Myocyte (in vitro differentiated cells): ENCODE measurements around the gene PLSCR4. TPM values are rescaled to one million over a fixed set of nuclear protein-coding genes. Genes with fewer than 3 reads are reported as not detected.
A peak's percentile ranks its signal among the peaks of the same experiment; 100 is the strongest.
"Not testable (repeated sequence)": the region's sequence is repeated elsewhere in the genome, so short reads cannot be mapped to it uniquely, and the experiment has no call there.

ENCODE experiments used
- DNase-seq: peaks from one replicate; pipeline ENCODE4 v3.0.0-alpha.2; 2012; ENCODE audit warnings: low read depth
- polyA plus RNA-seq: library from polyadenylated mRNA; unstranded; fragments of >200 nt; gene quantifications from one replicate; pipeline ENCODE4 v1.2.1, GENCODE V29; 2012; ENCODE audit warnings: missing spikeins
- total RNA-seq: library from RNA; depleted of rRNA; stranded (reverse); fragments of >200 nt; gene quantifications from 2 replicates; pipeline ENCODE4 v1.2.3, GENCODE V29; 2014

The PLSCR4 gene
- 6.6 and 8.5 TPM in 2 replicates for total RNA-seq
- polyA plus RNA-seq, result 14.0 TPM

GRCh38 chr3:146250449-146251382 lies at the start of gene PLSCR4:
Gene PLSCR4 (minus strand): TSS chr3:146251105. CDS start chr3:146222071, 29,034 bp downstream.
- DNase-seq, result peak; percentile 72

GRCh38 chr3:146293401-146293800 lies 42.5 kb upstream of the PLSCR4 start:
- DNase-seq, result not testable (repeated sequence)

GRCh38 chr3:146283781-146284445 lies 33.0 kb upstream of the PLSCR4 start:
- DNase-seq, result no peak

- no peak for DNase-seq
These were observed 30.0 kb upstream of the PLSCR4 start for GRCh38 chr3:146280864-146281263.

- no peak for DNase-seq
These were observed 29.0 kb upstream of the PLSCR4 start for GRCh38 chr3:146279951-146280350.

GRCh38 chr3:146279013-146279412 lies 28.1 kb upstream of the PLSCR4 start:
- no peak for DNase-seq

- DNase-seq, result peak; percentile 27
These were observed 27.2 kb upstream of the PLSCR4 start for GRCh38 chr3:146277953-146278631.

- no peak for DNase-seq
These were observed 24.6 kb upstream of the PLSCR4 start for GRCh38 chr3:146275476-146275875.

- no peak for DNase-seq
These were observed 23.9 kb upstream of the PLSCR4 start for GRCh38 chr3:146274833-146275232.

GRCh38 chr3:146273721-146274407 lies 23.0 kb upstream of the PLSCR4 start:
- no peak for DNase-seq

GRCh38 chr3:146271180-146271579 lies 20.3 kb upstream of the PLSCR4 start:
- no peak for DNase-seq

- no peak for DNase-seq
These were observed 18.4 kb upstream of the PLSCR4 start for GRCh38 chr3:146269271-146269670.

GRCh38 chr3:146268535-146269219 lies 17.8 kb upstream of the PLSCR4 start:
- DNase-seq, result no peak

GRCh38 chr3:146265720-146266119 lies 14.8 kb upstream of the PLSCR4 start:
- DNase-seq, result no peak

- no peak for DNase-seq
These were observed 11.6 kb upstream of the PLSCR4 start for GRCh38 chr3:146262371-146263110.

- no peak for DNase-seq
These were observed 9.1 kb upstream of the PLSCR4 start for GRCh38 chr3:146259880-146260589.

- DNase-seq, result no peak
These were observed 6.1 kb upstream of the PLSCR4 start for GRCh38 chr3:146256851-146257486.

- not testable (repeated sequence) for DNase-seq
These were observed 1.5 kb upstream of the PLSCR4 start for GRCh38 chr3:146252445-146252844.

GRCh38 chr3:146249921-146250320 lies 984 bp downstream of the PLSCR4 start:
- DNase-seq, result no peak
